DOHH2 (cell line): ENCODE data around the gene SVOPL.

Source experiments
- H3F3A ChIP-seq: fragments of 200-600 bp; sonication (generic), shearing (Covaris generic); 2 replicates; pipeline ENCODE4 v1.6.0; 2016; ENCODE audit warnings: antibody characterized with exemption, mild to moderate bottlenecking; ENCODE audit not compliant: control insufficient read depth, insufficient read depth
- H3K27ac ChIP-seq: fragments of 200-600 bp; sonication (generic); 2 replicates; pipeline ENCODE4 v1.5.1; 2014; ENCODE audit warnings: low read depth, mild to moderate bottlenecking, low read length, moderate library complexity
- H3K27me3 ChIP-seq: fragments of 200-600 bp; sonication (generic); 2 replicates; pipeline ENCODE4 v1.6.1; 2014; ENCODE audit warnings: mild to moderate bottlenecking, low read length, mixed read lengths; ENCODE audit not compliant: control insufficient read depth
- H3K36me3 ChIP-seq: fragments of 200-600 bp; sonication (generic); 2 replicates; pipeline ENCODE4 v1.6.1; 2014; ENCODE audit warnings: mild to moderate bottlenecking, low read length, moderate library complexity, mixed read lengths; ENCODE audit not compliant: control insufficient read depth
- H3K4me1 ChIP-seq: fragments of 200-600 bp; sonication (generic); 2 replicates; pipeline ENCODE4 v1.6.1; 2014; ENCODE audit warnings: mild to moderate bottlenecking, low read length, mixed read lengths; ENCODE audit not compliant: control insufficient read depth
- H3K4me2 ChIP-seq: fragments of 200-600 bp; sonication (generic); 2 replicates; pipeline ENCODE4 v1.6.0; 2014; ENCODE audit warnings: mild to moderate bottlenecking, low read length, moderate library complexity
- H3K4me3 ChIP-seq: fragments of 200-600 bp; sonication (generic); 2 replicates; pipeline ENCODE4 v1.5.1; 2014; ENCODE audit warnings: mild to moderate bottlenecking, low read length, mixed read lengths
- H3K79me2 ChIP-seq: fragments of 200-600 bp; sonication (generic); 2 replicates; pipeline ENCODE4 v1.6.1; 2014; ENCODE audit warnings: mild to moderate bottlenecking, low read length, mixed read lengths; ENCODE audit not compliant: control insufficient read depth
- H3K9me2 ChIP-seq: fragments of 200-600 bp; sonication (generic); replicated peaks from 2 replicates; pipeline ENCODE4 v1.6.1; 2014; ENCODE audit warnings: mild to moderate bottlenecking, low read length, mixed read lengths; ENCODE audit not compliant: control insufficient read depth
- H3K9me3 ChIP-seq: fragments of 200-600 bp; sonication (generic); 2 replicates; pipeline ENCODE4 v1.6.1; 2014; ENCODE audit warnings: antibody characterized with exemption, low read length, mixed read lengths; ENCODE audit not compliant: control insufficient read depth, insufficient read depth
- H4K20me1 ChIP-seq: fragments of 200-600 bp; sonication (generic); 2 replicates; pipeline ENCODE4 v1.6.0; 2014; ENCODE audit warnings: low read depth, mild to moderate bottlenecking, antibody characterized with exemption, low read length, moderate library complexity; ENCODE audit not compliant: control insufficient read depth, insufficient read depth
- EZH2phosphoT487 ChIP-seq: fragments of 200-600 bp; sonication (generic); IDR thresholded peaks from 2 replicates; pipeline ENCODE4 v1.6.1; 2017; ENCODE audit warnings: borderline replicate concordance, mild to moderate bottlenecking, antibody characterized with exemption, low read length, moderate library complexity, mixed read lengths
- TF ChIP-seq, protein P1 (sequence below): fragments of 200-600 bp; sonication (generic); IDR thresholded peaks from one replicate; pipeline ENCODE4 v1.5.1; 2014; ENCODE audit warnings: antibody characterized with exemption, mild to moderate bottlenecking, low read depth, low read length; ENCODE audit not compliant: poor library complexity, severe bottlenecking

Gene SVOPL, protein sequence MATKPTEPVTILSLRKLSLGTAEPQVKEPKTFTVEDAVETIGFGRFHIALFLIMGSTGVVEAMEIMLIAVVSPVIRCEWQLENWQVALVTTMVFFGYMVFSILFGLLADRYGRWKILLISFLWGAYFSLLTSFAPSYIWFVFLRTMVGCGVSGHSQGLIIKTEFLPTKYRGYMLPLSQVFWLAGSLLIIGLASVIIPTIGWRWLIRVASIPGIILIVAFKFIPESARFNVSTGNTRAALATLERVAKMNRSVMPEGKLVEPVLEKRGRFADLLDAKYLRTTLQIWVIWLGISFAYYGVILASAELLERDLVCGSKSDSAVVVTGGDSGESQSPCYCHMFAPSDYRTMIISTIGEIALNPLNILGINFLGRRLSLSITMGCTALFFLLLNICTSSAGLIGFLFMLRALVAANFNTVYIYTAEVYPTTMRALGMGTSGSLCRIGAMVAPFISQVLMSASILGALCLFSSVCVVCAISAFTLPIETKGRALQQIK

DNA sequence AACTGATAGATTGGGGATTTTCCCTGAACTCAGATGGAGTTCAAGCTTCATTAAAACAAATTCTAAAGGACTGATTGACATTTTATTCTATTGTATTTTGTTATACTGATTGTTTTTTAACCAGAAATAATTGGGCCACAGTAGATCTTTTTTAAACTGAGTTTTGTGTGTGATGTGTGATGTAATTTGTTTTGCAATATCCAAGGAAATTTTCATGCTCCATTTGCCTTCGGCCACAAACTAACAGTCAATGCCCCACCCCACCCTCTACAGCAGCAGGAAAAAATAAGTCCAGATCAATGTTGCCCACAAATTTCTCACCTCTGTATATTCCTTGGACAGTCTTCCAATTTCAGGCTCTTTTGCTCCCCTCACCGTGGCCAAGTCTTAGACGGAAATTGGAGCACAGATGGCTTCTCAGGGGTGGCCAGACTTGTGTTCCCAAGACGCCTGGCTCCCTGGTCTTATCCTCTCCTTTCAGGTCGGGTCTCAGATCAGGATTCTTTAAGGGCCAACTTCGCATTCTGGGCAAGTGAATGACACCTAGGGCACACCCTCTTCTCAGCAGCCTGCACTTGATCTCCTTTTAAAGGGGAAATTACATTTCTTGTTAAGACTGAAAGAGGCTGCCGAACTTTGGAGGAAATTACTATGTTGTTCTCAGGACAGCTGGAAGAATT is at the start of gene SVOPL:
SVOPL (minus strand) TSS at position 506 of the 680 bp plus-strand sequence. CDS start 22,317 bp downstream, outside the sequence.
- Histone ChIP-seq H3K4me1 (no peaks in the 10 kb centered on the region), H3K36me3 (no peaks in the 10 kb centered on the region), H4K20me1 (no peaks in the 10 kb centered on the region), H3K9me2 (no peaks in the 10 kb centered on the region), H3K4me3 (no peak within 1 kb of the TSS), H3K27me3 (no peaks in the 10 kb centered on the region), H3K79me2 (no peaks in the 10 kb centered on the region), H3K9me3 (no peaks in the 10 kb centered on the region; the same call in 1 of the 2 replicates), H3F3A (no peaks in the 10 kb centered on the region), H3K4me2 (no peak within 1 kb of the TSS), H3K27ac (no peak within 1 kb of the TSS)
- no peak for TF ChIP-seq EZH2phosphoT487
- TF ChIP-seq, protein P1, sequence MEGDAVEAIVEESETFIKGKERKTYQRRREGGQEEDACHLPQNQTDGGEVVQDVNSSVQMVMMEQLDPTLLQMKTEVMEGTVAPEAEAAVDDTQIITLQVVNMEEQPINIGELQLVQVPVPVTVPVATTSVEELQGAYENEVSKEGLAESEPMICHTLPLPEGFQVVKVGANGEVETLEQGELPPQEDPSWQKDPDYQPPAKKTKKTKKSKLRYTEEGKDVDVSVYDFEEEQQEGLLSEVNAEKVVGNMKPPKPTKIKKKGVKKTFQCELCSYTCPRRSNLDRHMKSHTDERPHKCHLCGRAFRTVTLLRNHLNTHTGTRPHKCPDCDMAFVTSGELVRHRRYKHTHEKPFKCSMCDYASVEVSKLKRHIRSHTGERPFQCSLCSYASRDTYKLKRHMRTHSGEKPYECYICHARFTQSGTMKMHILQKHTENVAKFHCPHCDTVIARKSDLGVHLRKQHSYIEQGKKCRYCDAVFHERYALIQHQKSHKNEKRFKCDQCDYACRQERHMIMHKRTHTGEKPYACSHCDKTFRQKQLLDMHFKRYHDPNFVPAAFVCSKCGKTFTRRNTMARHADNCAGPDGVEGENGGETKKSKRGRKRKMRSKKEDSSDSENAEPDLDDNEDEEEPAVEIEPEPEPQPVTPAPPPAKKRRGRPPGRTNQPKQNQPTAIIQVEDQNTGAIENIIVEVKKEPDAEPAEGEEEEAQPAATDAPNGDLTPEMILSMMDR = no peak

GRCh38 chr7:138750473-138750872 is 49.3 kb upstream of the SVOPL start:
- Histone ChIP-seq H3K4me1 (no peaks in the 10 kb centered on the region), H3K9me3 (no peaks in the 10 kb centered on the region), H3K79me2 (no peaks in the 10 kb centered on the region), H3K27me3 (no peaks in the 10 kb centered on the region), H3K4me3 (no peak overlapping the region), H3F3A (no peaks in the 10 kb centered on the region), H4K20me1 (no peaks in the 10 kb centered on the region), H3K27ac (no peak overlapping the region), H3K36me3 (no peaks in the 10 kb centered on the region), H3K9me2 (no peaks in the 10 kb centered on the region), H3K4me2 (no peak overlapping the region)
- TF ChIP-seq, protein P1 = no peak
- TF ChIP-seq EZH2phosphoT487 = no peak

DNA sequence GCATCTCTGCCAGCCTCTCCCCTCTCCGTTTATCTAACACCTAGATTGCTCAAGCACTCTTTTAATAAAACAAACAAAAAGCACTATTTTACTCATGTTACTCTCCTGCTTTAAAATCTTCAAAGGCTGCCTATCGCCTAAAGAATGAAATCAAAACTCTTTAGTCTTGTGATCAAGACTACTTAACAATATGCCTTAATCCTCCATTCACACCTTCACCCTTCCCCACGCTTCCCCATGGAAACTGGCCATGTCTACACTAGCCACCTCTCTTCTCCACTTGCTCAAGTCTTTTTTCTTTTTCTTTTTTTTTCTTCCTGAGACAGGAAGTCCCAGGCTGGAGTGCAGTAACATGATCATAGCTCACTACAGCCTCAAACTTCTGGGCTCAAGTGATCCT is 48.8 kb upstream of the SVOPL start:
- Histone ChIP-seq H3K9me3 (no peaks in the 10 kb centered on the region), H3F3A (no peaks in the 10 kb centered on the region), H3K27me3 (no peaks in the 10 kb centered on the region), H3K36me3 (no peaks in the 10 kb centered on the region), H3K4me2 (no peak overlapping the region), H3K9me2 (no peaks in the 10 kb centered on the region), H4K20me1 (no peaks in the 10 kb centered on the region), H3K4me1 (no peaks in the 10 kb centered on the region), H3K79me2 (no peaks in the 10 kb centered on the region), H3K4me3 (no peak overlapping the region), H3K27ac (no peak overlapping the region)
- TF ChIP-seq, protein P1 = no peak
- no peak for TF ChIP-seq EZH2phosphoT487
